GM20000 (cell line): ENCODE data around the gene RBFOX2.
"Not testable (repeated sequence)": the region's sequence is repeated elsewhere in the genome, so short reads cannot be mapped to it uniquely, and the experiment has no call there.

ENCODE experiments used
- DNase-seq: peaks from one replicate; pipeline ENCODE4 v3.0.0; 2012; ENCODE audit warnings: low spot score
- CTCF ChIP-seq: IDR thresholded peaks from 2 replicates; pipeline ENCODE4 v1.5.1; 2012; ENCODE audit warnings: mild to moderate bottlenecking, control low read depth; ENCODE audit errors: extremely low read depth, missing control alignments

The RBFOX2 gene

GRCh38 chr22:35799150-35799549 is 229.5 kb downstream of the RBFOX2 start:
- DNase-seq, result no peak
- TF ChIP-seq CTCF, result no peak

- TF ChIP-seq CTCF, result no peak
- DNase-seq, result no peak
Observed at GRCh38 chr22:35797411-35797810, 231.2 kb downstream of the RBFOX2 start.

GRCh38 chr22:35795476-35795875 is 233.1 kb downstream of the RBFOX2 start:
- DNase-seq, result no peak
- TF ChIP-seq CTCF, result no peak

- no peak for DNase-seq
- TF ChIP-seq CTCF, result no peak
Observed at GRCh38 chr22:35792506-35792905, 236.1 kb downstream of the RBFOX2 start.

GRCh38 chr22:35791788-35792187 is 236.8 kb downstream of the RBFOX2 start:
- DNase-seq, result not testable (repeated sequence)

- no peak for DNase-seq
- no peak for TF ChIP-seq CTCF
Observed at GRCh38 chr22:35785181-35785923, 243.3 kb downstream of the RBFOX2 start.

GRCh38 chr22:35784633-35785032 is 244.0 kb downstream of the RBFOX2 start:
- no peak for TF ChIP-seq CTCF
- no peak for DNase-seq
